ENCODE measurements around the gene RELN.

Gene RELN

GRCh38 chr7:103867874-103868273 is 121.6 kb downstream of the RELN start:
- TF ChIP-seq CTCF (IDR thresholded peaks at IDR 0.05; ENCODE audit: control extremely low read depth, extremely low read depth, low read depth, missing control alignments) = no peak
- DNase-seq (ENCODE audit: extremely low spot score) = no peak
- POLR2A ChIA-PET = no interaction called here
- CTCF ChIA-PET = interaction anchor here (1.2 to 1.6 kb wide), 2 partner anchors 9 to 13 kb away, joined by 4 to 5 read pairs; no protein-coding TSS in a partner anchor

GRCh38 chr7:103866919-103867318 is 122.5 kb downstream of the RELN start:
- no peak for DNase-seq (ENCODE audit: extremely low spot score)
- no peak for TF ChIP-seq CTCF (IDR thresholded peaks at IDR 0.05; ENCODE audit: control extremely low read depth, extremely low read depth, low read depth, missing control alignments)
- ChIA-PET POLR2A (no interaction called here), CTCF (interaction anchor here (1.6 kb wide), 1 partner anchor 14 kb away, joined by 5 read pairs; no protein-coding TSS in a partner anchor)

- ChIA-PET POLR2A (no interaction called here), CTCF (no interaction called here)
- no peak for TF ChIP-seq CTCF (IDR thresholded peaks at IDR 0.05; ENCODE audit: control extremely low read depth, extremely low read depth, low read depth, missing control alignments)
Measured at GRCh38 chr7:103865442-103865841, 124.0 kb downstream of the RELN start.

GRCh38 chr7:103862302-103863035 is 127.0 kb downstream of the RELN start:
- ChIA-PET CTCF (no interaction called here), POLR2A (no interaction called here)
- no peak for TF ChIP-seq CTCF (IDR thresholded peaks at IDR 0.05; ENCODE audit: control extremely low read depth, extremely low read depth, low read depth, missing control alignments)
- no peak for DNase-seq (ENCODE audit: extremely low spot score)

More at GRCh38 chr7:103865442-103865841, 124.0 kb downstream of the RELN start:
- no peak for DNase-seq (ENCODE audit: extremely low spot score)

GRCh38 chr7:103859709-103860108 is 129.7 kb downstream of the RELN start:
- ChIA-PET POLR2A (no interaction called here), CTCF (interaction anchor here (1.4 kb wide), 1 partner anchor 8 kb away, joined by 4 read pairs; no protein-coding TSS in a partner anchor)
- no peak for TF ChIP-seq CTCF (IDR thresholded peaks at IDR 0.05; ENCODE audit: control extremely low read depth, extremely low read depth, low read depth, missing control alignments)
- no peak for DNase-seq (ENCODE audit: extremely low spot score)

- DNase-seq (ENCODE audit: extremely low spot score) = no peak
- POLR2A ChIA-PET = no interaction called here
- TF ChIP-seq CTCF (IDR thresholded peaks at IDR 0.05; ENCODE audit: control extremely low read depth, extremely low read depth, low read depth, missing control alignments) = no peak
- CTCF ChIA-PET = interaction anchor here (1.1 kb wide), 1 partner anchor 23 kb away, joined by 3 read pairs; no protein-coding TSS in a partner anchor
Measured at GRCh38 chr7:103857435-103857834, 132.0 kb downstream of the RELN start.
